NCI-H446 (cell line): ENCODE measurements around the gene DCST2.

Source experiments
- DNase-seq, 2 experiments: peaks; one replicate each; lab custom pipeline; 2025; lab: John Stamatoyannopoulos, UW

Gene DCST2

GRCh38 chr1:155049651-155050559, 16.3 kb upstream of the DCST2 start:
- DNase-seq: peak in 1 of 2 experiments; percentile 56

- DNase-seq: no peak
These were observed 15.1 kb upstream of the DCST2 start for GRCh38 chr1:155048449-155049334.

- DNase-seq: peak; percentile 15 to 81
These were observed 11.5 kb upstream of the DCST2 start for GRCh38 chr1:155044812-155045657.

- DNase-seq: no peak
These were observed 10.8 kb upstream of the DCST2 start for GRCh38 chr1:155044365-155044764.

- DNase-seq: no peak
These were observed 10.2 kb upstream of the DCST2 start for GRCh38 chr1:155043793-155044192.

- no peak for DNase-seq
These were observed 9.7 kb upstream of the DCST2 start for GRCh38 chr1:155043301-155043702.

GRCh38 chr1:155042789-155043188, 9.2 kb upstream of the DCST2 start:
- no peak for DNase-seq

- DNase-seq: no peak
These were observed 6.9 kb upstream of the DCST2 start for GRCh38 chr1:155040358-155041093.

GRCh38 chr1:155039308-155039669, 5.7 kb upstream of the DCST2 start:
- no peak for DNase-seq

GRCh38 chr1:155038602-155039307, 5.2 kb upstream of the DCST2 start:
- DNase-seq: no peak

GRCh38 chr1:155037851-155038441, 4.4 kb upstream of the DCST2 start:
- DNase-seq: no peak

GRCh38 chr1:155037043-155037442, 3.5 kb upstream of the DCST2 start:
- no peak for DNase-seq

- no peak for DNase-seq
These were observed 2.4 kb upstream of the DCST2 start for GRCh38 chr1:155035936-155036335.

- no peak for DNase-seq
These were observed 982 bp upstream of the DCST2 start for GRCh38 chr1:155034318-155035208.

GRCh38 chr1:155032886-155033285, 695 bp downstream of the DCST2 start:
- DNase-seq: no peak

- DNase-seq: no peak
These were observed 2.7 kb downstream of the DCST2 start for GRCh38 chr1:155030899-155031298.

- no peak for DNase-seq
These were observed 3.3 kb downstream of the DCST2 start for GRCh38 chr1:155030243-155030795.

- no peak for DNase-seq
These were observed 3.9 kb downstream of the DCST2 start for GRCh38 chr1:155029513-155030242.
